Measurements from ENCODE around the gene LYPD3.

DNA sequence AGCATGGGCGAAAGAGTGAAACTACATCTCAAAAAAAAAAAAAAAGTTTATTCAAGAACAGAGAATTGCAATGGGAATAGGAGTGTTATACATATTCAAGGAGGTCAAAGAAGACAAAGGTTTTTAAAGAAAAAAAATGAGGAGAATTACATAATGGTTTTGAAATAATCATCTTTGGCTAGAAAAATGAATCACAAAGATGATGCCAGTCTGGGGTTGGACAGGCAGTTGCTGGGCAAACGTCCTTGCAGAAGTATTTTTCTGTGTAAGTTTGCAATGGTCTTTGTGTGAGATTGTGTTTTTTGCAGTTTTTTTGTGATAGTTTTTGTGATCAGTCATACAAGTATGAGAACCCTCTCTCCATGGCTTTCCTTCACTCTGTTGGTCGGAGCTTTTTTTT lies 23.7 kb downstream of the LYPD3 start:
- TF ChIP-seq, protein P1, sequence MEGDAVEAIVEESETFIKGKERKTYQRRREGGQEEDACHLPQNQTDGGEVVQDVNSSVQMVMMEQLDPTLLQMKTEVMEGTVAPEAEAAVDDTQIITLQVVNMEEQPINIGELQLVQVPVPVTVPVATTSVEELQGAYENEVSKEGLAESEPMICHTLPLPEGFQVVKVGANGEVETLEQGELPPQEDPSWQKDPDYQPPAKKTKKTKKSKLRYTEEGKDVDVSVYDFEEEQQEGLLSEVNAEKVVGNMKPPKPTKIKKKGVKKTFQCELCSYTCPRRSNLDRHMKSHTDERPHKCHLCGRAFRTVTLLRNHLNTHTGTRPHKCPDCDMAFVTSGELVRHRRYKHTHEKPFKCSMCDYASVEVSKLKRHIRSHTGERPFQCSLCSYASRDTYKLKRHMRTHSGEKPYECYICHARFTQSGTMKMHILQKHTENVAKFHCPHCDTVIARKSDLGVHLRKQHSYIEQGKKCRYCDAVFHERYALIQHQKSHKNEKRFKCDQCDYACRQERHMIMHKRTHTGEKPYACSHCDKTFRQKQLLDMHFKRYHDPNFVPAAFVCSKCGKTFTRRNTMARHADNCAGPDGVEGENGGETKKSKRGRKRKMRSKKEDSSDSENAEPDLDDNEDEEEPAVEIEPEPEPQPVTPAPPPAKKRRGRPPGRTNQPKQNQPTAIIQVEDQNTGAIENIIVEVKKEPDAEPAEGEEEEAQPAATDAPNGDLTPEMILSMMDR (conservative IDR thresholded peaks at IDR 0.05 in 1 of 2, IDR thresholded peaks at IDR 0.05 in 1 of 2; ENCODE audit: extremely low read depth in 1 of 2, insufficient read depth in 1 of 2, low read depth in 1 of 2, low read length in 2 of 2): no peak
- no peak for TF ChIP-seq EZH2 (IDR thresholded peaks at IDR 0.05; ENCODE audit: borderline replicate concordance, low read length)

Measured in mammary epithelial cell (primary cell).